ENCODE measurements around the gene CCDC158.

CCDC158 gene

DNA sequence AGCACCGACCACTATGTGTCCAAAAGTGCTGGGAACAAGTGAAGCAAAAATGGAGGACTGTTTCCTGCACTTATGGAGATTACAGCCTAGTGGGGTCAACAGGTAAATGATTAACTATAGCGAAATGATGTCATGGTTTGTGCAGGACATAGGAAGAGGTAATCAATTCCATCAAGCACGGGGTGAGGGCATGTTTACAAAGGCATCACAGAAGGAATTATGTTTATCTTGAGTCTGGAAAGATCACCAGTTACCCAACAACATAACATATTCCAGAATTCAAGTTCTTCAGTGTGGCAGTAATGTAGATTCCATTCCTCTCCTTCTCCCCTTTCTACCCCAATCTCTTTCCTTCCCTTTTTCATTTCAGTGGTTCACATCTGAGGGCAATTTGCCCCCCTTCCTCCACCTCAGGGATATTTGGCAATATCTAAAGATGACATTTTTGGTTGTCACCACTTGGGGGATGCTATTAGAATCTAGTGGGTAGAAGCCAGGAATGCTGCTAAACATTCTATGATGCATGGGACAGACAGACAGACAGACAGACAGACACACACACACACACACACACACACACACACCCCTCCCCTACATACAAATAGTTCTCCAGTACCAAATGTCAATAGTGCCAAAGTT lies 145.3 kb downstream of the CCDC158 start:
- DNase-seq: no peak

DNA sequence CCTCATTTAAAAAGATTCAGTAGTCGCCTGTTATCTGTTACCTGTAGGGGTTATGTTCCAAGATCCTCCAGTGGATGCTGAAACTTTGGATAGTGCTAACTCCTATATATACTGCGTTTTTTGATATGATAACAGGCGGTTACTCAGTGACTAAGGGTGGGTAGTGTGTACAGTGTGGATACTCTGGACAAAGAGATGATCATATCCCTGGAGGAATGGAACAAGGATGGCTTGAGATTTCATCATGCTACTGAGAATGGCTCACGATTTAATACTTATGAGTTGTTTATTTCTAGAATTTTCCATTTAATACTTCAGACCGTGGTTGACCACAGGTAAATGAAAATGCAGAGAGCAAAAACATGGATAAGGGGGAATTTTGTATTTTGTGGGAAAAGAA lies 147.9 kb downstream of the CCDC158 start:
- DNase-seq: no peak

DNA sequence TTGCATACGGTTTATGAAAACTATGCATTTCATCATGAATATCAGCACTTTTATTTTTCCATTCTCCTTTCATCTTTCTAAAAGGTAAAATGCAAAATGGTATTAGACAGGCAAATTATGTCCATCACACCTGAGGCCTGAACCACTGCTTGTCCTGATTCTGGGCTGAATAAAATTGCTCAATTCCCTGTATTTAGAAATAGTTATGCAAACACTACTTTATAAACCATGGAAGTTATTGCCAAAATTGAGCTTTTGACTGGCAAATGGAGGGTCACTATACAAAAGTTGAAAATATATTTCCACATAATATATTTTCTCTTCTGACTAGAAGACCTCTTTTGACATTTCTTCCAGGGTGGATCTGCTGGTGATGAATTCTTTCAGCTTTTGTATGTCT lies 148.4 kb downstream of the CCDC158 start:
- DNase-seq: no peak

DNA sequence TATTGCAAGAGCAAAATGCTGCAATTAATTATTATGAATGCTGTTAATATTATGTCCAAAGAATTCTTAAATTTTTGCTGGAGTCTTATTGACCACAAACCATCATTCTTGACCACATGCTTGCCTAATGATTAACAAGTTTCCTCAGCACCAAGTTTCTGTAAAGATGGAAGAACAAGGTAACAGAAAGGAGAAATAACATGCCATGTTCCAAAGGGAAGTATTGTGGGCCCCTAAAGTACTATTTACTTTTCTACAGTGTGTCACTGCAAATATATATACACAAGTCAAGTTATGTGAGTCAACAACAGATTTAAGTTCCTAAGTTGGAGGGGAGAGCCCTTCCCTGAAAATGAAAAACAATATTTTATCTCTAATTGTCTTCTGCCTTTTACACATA lies 148.9 kb downstream of the CCDC158 start:
- DNase-seq: no peak

DNA sequence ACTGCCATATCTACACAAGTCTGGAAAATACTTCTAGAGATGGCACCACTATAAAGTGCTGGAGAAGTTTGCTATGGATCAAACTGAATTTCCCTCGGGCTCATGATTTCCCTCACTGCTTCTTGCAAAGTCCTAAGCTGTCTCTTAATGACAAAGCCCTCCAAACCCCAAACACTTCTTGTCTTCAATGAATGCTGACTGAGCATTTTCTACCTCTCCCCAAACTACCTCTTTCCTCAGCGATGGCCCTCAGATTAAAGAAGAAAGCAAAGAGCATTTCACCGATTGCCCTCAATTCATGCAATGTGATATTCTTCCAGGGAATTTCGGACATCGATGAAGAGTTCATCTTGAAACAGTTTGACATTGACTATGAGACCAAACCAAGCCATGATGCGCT lies 149.7 kb downstream of the CCDC158 start:
- no peak for DNase-seq

DNA sequence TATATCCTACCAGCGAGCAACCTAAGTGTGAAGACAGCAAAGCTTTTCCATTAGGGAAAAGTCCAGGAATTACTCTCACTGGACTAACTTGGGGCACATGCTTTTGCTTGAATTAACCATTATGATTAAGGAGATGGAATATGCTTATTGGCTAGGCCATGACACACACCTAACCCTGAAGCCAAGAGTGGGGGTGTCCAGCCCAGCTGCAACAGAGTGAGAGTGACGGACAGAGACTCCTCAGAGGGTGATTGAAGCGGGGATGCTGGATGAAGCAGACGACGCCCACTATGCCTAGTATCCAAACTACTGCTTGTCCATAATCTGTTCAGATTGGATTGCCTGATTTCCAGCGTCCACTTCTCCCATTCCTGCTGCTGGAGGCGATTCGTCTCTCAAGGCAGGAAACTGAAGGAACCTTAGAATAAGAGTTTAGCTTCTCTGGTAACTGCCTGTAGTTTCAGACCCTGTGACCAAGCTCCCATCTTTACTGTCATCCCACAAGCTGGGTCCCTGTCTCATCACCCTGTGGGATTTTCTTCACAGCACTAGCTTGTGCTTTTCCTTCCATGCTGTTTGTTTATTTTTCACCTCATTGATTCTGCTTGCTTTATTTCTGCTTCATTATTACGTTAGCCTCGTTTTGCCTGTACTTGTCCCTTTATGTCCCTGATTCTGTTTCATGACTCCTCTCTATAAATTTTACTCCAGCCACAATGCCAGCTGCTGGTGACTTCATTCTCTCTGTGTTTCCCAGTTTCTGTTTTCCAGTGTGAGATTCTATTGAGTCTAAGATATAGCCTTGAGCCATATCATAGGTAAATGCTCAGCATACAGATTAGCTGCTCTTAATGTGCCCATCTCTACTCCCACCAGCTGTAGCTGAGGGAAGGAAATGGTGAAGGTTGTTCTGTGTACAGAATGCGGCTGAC lies 150.4 kb downstream of the CCDC158 start:
- no peak for DNase-seq

DNA sequence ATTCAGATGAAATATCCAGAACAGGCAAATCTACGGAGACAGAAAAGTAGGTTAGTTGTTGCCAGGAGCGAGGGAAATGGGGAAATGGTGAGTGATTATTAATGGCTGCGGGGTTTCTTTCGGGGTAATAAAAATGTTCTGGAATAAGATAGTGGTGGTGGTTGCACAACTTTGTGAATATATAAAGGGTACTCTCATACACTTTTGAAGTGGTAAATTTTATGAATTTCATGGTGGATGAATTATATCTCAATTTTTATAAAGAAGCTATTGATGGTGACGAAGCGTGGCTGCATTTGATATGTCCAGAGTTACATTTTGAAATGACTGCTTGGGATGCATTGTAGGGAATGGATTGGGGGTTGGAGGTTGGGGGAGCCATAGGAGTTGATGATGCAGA lies 153.1 kb downstream of the CCDC158 start:
- DNase-seq: no peak

DNA sequence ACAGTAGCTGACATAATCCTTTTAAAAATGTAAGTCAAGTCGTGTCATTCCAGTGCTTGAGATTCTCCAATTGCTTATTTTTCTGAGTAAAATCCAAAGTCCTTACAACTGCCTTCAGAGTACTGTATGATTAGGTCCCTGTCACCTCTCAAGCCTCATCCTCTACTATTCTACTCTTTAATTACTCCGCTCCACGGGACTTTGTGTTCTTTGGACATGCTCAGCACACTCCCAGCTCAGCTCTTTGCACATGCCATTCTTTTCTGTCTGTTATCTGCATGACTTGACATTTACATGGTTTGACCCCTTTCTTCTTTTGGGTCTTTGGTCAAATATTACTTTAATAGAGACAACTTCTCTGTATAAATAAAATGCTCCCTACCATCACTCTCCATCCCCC lies 154.3 kb downstream of the CCDC158 start:
- DNase-seq: no peak

DNA sequence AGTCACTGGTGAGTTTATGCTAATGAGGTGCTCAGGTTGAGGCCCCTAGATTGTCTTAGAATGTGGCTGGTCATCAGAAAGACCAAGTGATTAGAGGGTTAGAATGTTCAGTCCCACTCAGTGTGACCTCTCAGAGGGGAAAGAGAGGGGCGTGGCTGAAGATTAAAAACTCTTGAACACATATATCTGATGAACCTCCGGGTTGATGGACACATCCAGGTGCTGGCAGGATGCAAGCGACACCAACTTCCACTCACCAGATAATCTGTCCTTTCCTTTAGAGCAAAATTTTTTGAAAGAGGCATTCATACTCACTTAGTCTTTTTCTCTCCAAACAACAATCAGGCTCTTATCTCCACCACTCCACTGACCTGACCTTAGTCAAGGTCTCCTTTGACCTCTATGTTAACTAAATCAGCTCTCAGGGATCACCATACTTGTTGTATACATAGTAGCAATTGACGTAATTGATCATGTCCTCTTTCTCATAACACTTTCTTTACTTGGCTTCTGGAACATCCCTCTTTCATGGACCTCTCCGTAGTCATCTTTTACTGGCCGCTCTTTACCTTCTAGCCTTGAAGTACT lies 155.2 kb downstream of the CCDC158 start:
- DNase-seq: no peak
